ENCODE results near the gene CDKN1C.

CDKN1C gene

DNA sequence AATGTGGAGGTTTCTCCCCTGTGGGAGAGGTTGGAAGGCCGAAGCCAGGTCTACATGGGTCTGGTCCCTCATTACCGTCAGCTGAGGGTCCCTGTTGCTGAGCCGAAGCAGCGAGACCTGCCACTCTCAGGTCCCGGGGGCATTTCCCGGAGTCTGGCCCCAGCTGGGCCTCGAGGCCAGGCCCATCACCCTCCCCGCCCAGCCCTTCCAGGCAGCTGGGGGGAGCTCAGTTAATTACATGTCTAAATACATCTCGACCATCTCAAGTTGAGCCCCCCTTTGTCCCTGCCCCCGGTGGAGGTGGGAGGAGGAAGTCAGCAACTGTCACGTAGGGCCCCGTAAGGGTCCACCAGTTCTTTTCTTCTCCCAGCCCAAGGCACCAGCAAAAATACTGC, 3.6 kb downstream of the CDKN1C start:
- TF ChIP-seq POLR2A (IDR thresholded peaks at IDR 0.05; ENCODE audit: extremely low read depth, insufficient read length): no peak
- TF ChIP-seq, protein P1, sequence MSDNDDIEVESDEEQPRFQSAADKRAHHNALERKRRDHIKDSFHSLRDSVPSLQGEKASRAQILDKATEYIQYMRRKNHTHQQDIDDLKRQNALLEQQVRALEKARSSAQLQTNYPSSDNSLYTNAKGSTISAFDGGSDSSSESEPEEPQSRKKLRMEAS (IDR thresholded peaks at IDR 0.05; ENCODE audit: low read depth, low read length): no peak
- no peak for TF ChIP-seq MYC (IDR thresholded peaks at IDR 0.05; ENCODE audit: low read depth, low read length)
- TF ChIP-seq, protein P2, sequence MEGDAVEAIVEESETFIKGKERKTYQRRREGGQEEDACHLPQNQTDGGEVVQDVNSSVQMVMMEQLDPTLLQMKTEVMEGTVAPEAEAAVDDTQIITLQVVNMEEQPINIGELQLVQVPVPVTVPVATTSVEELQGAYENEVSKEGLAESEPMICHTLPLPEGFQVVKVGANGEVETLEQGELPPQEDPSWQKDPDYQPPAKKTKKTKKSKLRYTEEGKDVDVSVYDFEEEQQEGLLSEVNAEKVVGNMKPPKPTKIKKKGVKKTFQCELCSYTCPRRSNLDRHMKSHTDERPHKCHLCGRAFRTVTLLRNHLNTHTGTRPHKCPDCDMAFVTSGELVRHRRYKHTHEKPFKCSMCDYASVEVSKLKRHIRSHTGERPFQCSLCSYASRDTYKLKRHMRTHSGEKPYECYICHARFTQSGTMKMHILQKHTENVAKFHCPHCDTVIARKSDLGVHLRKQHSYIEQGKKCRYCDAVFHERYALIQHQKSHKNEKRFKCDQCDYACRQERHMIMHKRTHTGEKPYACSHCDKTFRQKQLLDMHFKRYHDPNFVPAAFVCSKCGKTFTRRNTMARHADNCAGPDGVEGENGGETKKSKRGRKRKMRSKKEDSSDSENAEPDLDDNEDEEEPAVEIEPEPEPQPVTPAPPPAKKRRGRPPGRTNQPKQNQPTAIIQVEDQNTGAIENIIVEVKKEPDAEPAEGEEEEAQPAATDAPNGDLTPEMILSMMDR (IDR thresholded peaks at IDR 0.05; ENCODE audit: low read depth, low read length): no peak
- no peak overlapping the region for H3K4me3 ChIP-seq (ENCODE audit: low read depth, low read length)
- no peak for DNase-seq (ENCODE audit: low read depth)

DNA sequence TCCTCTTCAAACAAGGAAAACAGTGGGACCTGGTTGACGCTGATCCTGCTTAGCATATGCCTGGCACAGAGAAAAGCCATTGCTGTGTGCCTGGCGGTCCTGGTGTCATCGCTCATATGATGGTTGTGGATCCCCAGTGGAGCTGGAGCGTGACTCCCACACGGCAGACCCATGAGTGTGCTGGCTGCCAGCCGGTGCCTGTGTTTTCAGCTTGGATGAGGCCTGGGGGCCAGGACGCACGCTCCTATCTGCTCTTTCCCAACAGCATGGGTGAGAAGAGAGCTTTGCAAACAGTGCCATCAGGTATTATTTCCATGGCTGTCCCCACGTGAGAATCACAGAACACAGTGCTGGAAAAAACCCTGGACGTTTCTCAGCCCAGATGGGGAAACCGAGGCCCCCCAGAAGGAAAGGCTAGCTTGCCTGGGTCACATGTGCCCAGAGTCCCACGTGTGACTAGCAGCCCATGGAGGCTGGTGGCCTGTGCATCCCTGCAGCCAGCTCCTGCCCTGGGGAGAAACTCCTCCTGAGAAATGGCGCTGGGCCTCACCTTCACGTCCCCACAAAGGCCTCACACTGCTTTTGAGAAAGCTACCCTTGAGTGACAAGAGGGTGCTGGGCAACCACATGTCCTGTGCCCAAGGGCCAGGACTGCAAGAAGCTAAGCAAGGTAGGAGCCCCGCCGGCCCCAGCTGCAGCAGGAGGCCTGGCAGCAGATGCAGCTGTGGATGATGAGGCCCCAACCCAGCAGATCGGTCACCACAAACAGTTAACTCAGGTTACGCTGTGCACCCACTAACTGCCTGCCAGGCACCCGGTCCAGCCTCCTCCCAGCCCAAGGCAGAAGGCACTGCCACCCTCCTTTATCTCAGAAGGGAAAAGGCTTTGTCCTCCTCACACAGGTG, 4.2 kb downstream of the CDKN1C start:
- no peak for DNase-seq (ENCODE audit: low read depth)
- TF ChIP-seq, protein P1 (IDR thresholded peaks at IDR 0.05; ENCODE audit: low read depth, low read length): no peak
- TF ChIP-seq, protein P2 (IDR thresholded peaks at IDR 0.05; ENCODE audit: low read depth, low read length): no peak
- no peak for TF ChIP-seq POLR2A (IDR thresholded peaks at IDR 0.05; ENCODE audit: extremely low read depth, insufficient read length)
- TF ChIP-seq MYC (IDR thresholded peaks at IDR 0.05; ENCODE audit: low read depth, low read length): no peak
- H3K4me3 ChIP-seq (ENCODE audit: low read depth, low read length): no peak overlapping the region

DNA sequence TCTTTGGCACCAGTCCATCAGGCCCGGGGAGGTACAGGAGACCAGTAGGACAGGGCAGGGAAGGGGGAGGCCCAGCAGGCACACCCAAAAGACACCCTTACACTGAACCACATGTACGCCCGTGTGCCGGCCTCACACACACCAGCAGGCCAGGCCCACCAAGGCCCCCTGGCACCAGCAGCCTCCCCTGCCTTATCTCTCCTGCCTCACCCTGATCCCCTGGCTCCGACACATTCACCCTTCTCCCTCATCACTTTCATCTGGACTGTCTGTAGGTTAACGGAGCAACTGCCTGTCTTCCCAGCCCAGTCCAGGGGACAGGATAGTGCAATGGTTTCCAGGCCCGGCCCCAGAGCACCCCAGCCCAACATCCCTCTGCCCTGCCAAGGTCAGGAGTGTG, 4.9 kb downstream of the CDKN1C start:
- no peak for DNase-seq (ENCODE audit: low read depth)
- H3K4me3 ChIP-seq (ENCODE audit: low read depth, low read length): no peak overlapping the region
- TF ChIP-seq POLR2A (IDR thresholded peaks at IDR 0.05; ENCODE audit: extremely low read depth, insufficient read length): no peak
- TF ChIP-seq MYC (IDR thresholded peaks at IDR 0.05; ENCODE audit: low read depth, low read length): no peak
- TF ChIP-seq, protein P2 (IDR thresholded peaks at IDR 0.05; ENCODE audit: low read depth, low read length): no peak
- TF ChIP-seq, protein P1 (IDR thresholded peaks at IDR 0.05; ENCODE audit: low read depth, low read length): no peak

DNA sequence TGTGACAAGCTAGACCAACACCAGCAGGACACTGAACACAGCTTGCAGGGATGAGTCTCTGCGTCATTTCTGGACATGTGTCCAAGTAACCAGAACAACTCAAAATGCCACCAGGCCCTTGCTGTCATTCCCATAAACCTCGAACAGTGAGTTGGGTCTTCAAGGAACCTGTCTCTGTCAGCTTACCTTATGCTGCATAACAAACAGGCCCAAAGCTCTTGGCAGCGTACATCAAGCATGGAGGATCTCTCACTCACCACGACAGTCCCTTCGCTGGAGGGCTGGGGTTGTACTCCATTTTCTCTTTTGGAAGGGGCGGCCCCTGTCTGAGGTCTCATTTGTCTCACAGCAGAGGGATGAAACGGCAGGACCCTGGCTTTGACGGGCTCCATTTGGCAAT, 6.8 kb downstream of the CDKN1C start:
- H3K4me3 ChIP-seq (ENCODE audit: low read depth, low read length): no peak overlapping the region
- TF ChIP-seq POLR2A (IDR thresholded peaks at IDR 0.05; ENCODE audit: extremely low read depth, insufficient read length) (no peak), MYC (IDR thresholded peaks at IDR 0.05; ENCODE audit: low read depth, low read length) (no peak)
- TF ChIP-seq, protein P2 (IDR thresholded peaks at IDR 0.05; ENCODE audit: low read depth, low read length): no peak
- no peak for DNase-seq (ENCODE audit: low read depth)

DNA sequence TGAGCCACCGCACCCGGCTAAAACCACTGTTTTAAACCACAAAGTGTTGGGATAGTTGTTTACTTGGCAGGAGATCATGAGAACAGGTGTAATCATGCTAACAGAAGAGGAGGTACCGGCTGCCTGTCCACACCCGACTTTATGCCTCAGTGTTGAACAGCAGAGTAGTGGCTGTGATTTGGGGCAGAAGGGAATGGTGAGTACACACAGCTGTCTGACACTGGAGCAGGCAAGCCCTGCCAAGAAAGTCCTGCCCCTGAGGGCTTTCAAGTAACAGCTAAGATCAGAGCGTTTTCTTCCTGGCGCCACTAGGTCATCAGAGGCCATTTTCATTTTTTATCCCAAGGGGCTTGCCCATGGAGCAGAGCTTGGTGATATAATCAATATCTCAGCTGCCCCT, 8.1 kb downstream of the CDKN1C start:
- no peak overlapping the region for H3K4me3 ChIP-seq (ENCODE audit: low read depth, low read length)
- TF ChIP-seq, protein P1 (IDR thresholded peaks at IDR 0.05; ENCODE audit: low read depth, low read length): no peak
- no peak for TF ChIP-seq POLR2A (IDR thresholded peaks at IDR 0.05; ENCODE audit: extremely low read depth, insufficient read length)
- TF ChIP-seq MYC (IDR thresholded peaks at IDR 0.05; ENCODE audit: low read depth, low read length): no peak
- TF ChIP-seq, protein P2 (IDR thresholded peaks at IDR 0.05; ENCODE audit: low read depth, low read length): no peak
- DNase-seq (ENCODE audit: low read depth): no peak
